Activated CD4-positive, CD25-positive, alpha-beta regulatory T cell treated with anti-CD3 and anti-CD28 coated beads, Interleukin-2, amount 50 U/mL, for 16 hours (primary cell): ENCODE results near the gene ARHGAP23.
"Not testable (repeated sequence)": the region's sequence is repeated elsewhere in the genome, so short reads cannot be mapped to it uniquely, and the experiment has no call there.

Source experiments
- DNase-seq: peaks from one replicate; pipeline ENCODE4 v3.0.0-alpha.2; 2020; ENCODE audit warnings: low read depth, low spot score

Gene ARHGAP23

DNA sequence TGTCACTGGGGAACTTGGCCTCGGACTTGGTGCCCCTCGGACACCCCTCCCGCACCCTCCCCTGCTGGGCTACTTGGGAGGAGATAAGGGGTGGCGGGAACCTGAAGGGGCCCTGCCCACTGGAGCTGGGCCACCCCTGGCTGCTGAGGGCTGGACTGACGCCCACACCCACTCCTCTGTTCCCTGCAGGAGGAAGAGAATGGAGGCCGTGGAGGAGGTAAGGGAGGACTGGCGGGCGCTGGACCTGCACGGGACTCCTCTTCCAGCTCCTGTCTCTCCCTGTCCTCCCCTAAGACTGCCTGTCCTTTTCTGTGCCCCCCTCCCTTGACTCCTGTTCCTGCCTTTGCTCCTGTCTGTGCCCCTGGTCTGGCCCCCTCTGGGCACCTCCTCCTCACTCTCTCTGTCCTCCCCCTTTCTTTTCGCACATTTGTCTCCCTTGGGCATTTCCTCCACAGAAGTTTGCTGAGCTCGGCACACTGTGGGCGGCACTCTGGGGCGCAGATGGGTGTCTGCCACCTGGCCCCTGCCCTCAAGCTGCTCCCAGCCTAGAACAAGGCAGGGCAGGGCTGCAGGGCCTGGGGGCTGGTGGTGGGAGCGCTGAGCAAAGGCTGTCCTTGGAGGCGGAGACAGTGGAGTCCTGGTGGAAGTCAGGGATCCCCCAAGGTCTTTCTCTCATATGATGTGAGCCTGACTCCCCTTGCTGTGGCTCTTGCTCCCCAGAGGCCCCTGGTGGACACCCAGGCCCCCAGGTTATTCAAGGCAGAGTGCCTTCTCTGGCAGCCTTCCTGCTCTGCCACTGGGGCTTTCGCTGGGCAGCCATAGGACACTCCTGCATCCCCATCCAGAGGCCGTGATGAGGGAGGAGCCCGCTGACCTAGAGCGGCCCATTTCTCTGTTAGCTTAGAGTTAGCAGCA lies 32.7 kb downstream of the ARHGAP23 start:
- DNase-seq, result no peak

DNA sequence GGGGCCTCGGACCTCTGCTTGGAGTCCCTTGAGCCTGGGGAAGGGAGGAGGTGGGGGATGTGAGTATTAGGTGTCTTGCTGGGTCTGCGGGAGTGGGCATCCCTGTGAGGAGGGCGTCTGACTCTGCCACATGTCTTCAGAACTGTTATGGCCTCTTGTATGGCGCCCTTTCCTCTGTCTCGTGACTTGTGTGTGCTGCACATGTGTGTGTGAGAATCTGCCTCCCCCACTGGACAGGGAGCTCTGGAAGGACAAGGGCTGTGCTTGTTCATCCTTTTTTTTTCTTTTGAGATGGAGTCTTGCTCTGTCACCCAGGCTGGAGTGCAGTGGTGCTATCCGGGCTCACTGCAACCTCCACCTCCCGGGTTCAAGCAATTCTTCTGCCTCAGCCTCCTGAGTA lies 33.4 kb downstream of the ARHGAP23 start:
- no peak for DNase-seq

DNA sequence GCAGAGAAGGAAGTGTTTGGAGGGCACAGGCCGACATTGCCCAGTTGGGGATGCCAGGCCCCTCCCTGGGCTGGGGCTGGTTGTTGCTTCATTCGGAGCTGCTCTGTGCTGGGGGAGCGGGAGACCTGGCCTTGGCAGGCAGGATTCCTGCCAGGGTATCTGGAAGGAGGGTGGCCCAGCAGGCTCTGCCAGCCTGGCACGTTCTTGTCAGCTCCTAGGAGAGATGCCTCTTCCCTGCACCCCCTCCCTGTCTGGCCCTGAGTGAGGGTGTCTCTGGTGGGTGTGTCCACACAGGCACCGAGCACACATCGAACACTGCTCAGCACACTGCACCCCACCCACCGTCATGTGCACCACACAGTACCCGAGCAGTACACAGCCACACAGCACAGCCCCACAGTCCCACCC lies 35.2 kb downstream of the ARHGAP23 start:
- no peak for DNase-seq

DNA sequence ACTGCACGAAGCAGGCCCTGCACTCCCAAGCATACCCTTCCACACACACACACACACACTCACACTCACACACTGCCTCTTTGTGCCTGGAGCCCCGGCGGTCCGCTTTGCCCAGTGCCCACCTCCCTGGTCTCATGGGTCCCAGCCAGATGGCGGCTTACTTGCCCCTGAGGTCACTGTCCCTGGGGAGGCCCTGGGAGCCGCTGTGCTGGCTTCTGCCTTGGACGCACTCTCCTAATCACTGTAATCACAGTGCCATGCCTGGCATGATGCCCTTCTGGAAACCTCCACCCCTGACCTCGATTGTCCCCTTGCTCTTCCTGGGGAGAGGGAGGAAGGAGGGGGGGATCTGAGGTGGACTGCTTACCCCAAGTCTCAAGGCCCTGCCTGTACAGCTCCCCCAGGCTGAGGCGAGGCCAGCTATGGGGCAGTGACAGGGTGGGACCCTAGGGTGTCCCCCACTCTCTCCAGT lies 36.0 kb downstream of the ARHGAP23 start:
- no peak for DNase-seq

DNA sequence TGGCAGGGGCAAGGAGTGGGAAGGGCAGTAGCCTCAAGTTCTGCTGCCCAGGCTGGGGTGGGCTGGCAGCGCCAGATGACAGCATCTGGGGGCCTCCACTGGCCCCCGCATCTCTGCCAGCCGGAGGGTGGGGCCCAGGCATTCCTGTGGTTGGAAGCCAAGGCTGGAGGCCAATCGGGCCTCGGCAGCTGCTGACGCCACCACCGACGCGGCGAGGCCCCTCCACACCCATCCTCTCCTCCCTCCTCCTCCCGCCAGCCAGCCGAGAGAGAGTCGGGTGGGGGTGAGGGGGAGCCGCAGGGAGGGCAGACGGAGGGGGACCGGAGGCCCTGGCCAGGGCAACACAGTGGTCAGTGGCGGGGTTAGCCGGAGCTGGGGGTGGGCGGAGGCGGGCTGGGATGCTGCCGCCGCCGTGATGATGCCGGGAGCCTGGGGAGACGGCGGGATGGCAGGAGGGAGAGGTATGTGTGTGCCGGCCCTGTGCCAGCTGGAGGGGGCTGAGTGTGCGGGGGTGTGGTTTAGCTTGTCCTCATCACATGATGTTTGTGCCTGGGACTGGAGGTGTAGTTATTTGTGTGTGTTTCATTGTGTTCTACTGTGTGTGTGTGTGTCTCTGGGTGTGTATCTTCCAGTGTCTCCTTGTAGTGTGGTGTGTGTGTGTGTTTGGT lies 36.6 kb downstream of the ARHGAP23 start:
- DNase-seq, result no peak

DNA sequence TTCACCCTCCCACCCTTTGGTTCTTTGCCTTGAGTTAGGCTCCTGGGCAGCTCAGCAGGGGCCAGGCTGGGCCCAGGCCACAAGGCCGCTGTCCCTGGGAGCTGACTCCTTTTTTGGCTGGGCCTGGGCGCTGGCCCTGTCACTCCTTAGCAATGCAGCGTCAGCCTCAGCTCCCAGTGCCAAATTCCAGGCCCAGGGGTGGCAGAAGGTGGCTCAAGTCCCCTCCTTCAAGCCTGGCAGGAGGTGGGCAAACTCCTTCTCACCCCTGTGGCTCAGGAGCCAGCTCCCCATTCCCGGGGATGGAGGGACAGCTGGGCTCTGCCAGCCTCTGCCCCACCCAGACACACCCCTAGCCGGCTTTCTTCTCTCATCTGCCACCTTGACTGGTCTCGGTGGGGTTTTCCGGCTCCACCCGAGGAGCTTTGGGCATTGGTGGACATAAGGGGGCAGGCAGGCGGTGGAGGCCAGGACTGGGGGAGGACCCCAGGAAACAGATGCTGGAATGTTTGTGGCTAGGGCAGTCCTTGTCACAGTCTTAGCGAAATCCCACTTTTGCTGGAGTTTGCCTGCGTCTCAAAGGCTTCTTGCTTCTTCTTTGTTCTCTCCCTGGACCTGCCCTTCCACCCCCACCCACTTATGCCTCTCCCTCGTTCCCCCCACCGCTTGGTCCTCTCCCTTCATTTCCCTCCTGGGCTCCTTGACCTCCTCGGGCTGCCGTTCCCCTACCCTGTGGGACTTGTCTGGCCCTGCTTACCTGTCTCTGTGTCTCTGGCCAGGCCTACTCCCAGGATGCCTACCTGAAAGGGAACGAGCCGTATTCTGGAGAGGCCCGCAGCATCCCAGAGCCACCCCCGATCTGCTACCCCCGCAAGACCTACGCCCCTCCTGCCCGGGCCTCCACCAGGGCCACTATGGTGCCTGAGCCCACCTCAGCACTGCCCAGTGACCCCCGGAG lies 37.4 kb downstream of the ARHGAP23 start:
- DNase-seq, result no peak

DNA sequence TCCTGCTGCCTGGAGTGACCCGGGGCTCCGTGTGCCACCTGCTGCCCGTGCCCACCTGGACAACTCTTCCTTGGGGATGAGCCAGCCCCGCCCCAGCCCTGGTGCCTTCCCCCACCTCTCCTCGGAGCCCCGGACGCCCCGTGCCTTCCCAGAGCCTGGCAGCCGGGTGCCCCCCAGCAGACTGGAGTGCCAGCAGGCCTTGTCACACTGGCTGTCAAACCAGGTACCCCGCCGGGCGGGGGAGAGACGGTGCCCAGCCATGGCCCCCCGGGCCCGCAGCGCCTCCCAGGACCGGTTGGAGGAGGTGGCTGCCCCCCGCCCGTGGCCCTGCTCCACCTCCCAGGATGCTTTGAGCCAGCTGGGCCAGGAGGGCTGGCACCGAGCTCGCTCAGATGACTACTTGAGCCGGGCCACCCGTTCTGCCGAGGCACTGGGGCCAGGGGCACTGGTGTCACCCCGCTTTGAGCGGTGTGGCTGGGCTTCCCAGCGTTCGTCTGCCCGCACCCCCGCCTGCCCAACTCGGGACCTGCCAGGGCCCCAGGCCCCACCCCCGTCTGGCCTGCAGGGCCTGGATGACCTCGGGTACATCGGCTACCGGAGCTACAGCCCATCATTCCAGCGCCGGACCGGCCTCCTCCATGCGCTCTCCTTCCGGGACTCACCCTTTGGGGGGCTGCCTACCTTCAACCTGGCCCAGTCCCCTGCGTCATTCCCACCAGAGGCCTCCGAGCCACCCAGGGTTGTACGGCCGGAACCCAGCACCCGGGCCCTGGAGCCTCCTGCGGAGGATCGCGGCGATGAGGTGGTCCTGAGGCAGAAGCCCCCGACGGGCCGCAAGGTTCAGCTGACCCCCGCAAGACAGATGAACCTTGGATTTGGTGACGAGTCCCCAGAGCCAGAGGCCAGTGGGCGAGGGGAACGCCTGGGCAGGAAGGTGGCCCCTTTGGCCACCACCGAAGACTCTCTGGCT lies 38.4 kb downstream of the ARHGAP23 start:
- DNase-seq, result no peak

DNA sequence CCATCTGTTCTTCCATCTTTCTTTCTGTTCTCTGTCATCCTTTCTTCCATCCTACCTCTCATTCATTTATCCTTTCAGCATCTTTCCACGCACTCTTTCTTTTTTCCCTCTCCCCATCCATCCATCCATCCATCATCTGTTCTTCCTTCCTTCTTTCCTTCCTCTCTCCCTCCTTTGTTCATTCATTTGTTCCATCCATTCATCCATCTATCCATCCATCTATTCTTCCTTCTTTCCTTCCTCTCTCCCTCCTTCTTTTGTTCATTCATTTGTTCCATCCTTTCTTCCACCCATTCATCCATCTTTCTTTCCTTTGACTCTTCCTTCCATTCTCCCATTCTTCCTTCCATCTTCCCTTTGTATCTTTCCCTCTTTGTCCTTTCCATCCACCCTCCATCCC lies 39.2 kb downstream of the ARHGAP23 start:
- no peak for DNase-seq

DNA sequence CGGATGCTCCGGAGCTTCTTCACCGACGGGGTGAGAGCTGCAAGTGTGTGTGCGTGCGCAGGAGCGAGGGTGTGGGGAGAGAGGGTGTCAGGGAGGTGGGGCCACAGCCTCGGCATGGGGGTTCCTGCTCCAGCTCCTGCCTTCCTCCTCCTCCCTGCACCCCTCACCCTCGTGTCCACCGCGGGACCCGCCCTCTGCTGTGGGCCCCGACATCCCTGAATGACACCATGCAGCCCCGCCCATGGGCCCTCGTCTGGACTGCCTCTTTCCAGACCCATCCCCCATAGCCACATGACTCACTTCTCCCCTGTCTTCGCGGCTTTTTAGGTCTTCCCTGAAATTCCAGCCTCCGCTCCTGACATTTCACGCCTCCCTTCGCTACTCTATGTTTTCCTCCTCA lies 41.6 kb downstream of the ARHGAP23 start:
- no peak for DNase-seq

DNA sequence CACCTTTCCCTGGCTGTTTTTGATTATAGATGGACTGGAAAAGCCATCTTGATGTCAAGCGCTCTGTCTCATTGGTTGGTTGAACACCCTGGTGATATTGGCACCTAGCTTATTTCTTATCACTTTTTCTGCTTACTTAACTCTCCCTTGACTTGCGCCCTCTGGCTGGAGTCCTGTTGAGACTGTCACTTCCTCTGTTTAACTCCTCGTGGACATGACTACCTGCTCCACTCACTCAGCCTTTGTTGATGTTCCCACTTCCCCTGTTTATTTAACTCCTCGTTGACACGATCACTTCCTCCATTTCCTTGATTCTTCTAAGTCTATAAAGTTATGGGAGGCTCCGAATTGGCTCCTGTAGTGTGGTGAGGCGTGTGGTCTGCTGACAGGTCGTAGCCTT lies 43.0 kb downstream of the ARHGAP23 start:
- not testable (repeated sequence) for DNase-seq

DNA sequence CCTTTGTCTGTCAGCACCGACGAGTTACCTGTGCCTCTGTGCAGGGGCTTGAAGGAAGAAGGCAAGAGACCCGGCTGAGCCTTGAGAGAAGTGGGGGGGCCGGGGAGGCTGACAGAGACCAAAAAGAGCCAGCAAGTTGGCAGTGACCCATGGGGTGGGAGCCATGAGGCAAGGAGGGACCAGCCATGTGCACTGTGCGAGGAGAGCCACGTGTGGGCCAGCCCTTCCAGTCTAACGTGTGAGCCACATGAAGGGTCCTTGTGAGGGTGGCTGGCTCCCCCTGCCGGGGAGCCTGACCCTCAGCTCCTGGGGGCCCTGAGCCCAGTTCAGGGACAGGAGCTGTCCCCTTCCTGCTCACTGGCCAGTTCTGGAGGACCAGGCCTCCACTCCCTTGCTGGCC lies 46.4 kb downstream of the ARHGAP23 start:
- DNase-seq, result not testable (repeated sequence)

DNA sequence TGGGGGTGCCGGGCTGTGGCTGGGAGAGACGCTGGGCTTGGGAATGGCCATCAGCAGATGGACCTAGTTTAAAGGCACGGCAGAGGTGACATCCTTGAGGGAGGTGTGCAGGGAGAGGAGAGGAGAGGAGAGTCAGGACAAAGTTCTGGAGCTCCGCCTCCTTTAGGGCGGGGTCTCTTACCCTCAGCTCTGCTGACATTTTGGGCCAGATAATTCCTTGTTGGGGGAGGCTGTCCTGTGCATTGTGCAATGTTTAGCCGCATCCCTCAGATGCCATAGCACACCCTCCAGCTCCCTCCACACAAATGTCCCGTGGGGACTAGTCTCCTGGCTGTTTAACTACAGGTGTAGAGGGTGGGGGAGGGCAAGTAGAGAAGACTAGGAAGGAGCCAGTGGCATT lies 48.3 kb downstream of the ARHGAP23 start:
- DNase-seq, result no peak

DNA sequence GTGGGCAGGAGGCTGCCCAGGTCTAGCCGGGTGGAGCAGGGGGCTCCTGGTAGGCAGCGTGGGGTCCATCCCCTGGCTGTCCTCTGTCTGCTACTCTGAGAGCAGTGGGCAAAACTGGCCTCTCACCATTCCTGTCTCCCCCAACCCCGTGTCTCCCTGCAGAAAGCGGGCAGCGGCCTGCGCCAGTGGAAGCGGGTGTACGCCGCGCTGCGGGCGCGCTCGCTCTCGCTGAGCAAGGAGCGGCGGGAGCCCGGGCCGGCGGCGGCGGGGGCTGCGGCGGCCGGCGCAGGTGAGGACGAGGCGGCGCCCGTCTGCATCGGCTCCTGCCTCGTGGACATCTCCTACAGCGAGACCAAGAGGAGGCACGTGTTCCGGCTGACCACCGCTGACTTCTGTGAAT lies 49.2 kb downstream of the ARHGAP23 start:
- not testable (repeated sequence) for DNase-seq

DNA sequence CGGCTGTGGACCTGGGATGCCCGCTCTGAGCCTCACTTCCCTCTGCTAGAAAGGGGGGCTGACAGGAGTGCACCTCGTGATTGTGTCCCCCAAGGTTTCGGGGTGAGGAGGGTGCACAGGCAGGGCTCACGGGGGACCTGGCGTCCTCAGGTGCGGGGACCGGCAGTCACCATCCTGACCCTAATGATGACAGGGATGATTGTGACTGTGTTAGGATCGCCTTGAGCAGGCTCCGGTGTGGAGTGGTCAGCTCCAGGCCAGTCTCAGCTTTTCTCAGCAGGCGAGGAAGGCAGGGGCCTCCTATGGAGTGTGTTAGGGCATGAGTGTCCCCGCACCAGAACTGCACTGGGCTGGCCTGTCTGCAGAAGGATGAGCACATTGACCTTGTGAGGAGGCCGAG lies 49.7 kb downstream of the ARHGAP23 start:
- not testable (repeated sequence) for DNase-seq

DNA sequence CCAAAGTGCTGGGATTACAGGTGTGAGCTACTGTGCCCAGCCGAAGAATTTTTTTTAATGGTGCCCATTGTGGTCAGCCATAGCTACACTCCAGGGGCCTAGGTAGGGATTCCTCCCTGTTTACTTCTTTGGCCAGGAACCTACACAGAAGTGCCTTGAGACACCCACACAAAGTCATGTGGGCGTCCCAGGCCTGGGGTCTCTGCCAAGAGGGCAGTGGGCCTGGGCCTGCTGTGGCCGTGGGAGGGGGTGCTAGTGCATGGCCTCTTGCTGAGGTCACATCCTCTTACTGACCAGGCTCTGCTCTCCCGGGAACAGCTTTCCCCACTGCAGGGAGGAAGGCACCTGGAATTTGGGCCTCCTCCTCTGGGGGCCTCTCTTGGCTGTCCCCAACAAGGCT lies 50.4 kb downstream of the ARHGAP23 start:
- DNase-seq, result not testable (repeated sequence)

DNA sequence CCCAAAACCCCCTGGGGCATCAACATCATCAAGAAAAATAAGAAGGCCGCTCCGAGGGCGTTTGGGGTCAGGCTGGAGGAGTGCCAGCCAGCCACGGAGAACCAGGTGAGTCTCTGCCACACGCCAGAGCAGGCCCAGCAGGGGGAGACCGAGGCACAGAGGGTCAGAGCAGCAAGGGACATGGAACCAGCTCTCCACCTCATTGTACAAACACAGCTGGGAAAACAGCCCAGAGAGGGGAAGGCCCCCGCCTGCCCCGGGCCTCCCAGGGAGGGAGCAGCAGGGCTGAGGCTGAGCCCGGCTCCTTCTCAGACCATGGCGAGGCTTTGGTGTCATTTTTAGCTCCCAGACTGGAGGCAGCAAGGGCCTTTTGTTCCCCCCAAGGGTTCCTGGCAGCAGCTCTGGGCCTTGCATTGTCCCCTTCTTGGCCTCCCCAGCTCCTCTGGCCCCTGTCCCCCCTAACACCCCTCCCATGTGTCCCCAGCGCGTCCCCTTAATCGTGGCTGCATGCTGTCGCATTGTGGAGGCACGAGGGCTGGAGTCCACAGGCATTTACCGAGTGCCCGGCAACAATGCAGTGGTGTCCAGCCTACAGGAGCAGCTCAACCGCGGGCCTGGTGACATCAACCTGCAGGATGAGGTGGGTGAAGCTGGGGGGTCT lies 53.9 kb downstream of the ARHGAP23 start:
- not testable (repeated sequence) for DNase-seq

DNA sequence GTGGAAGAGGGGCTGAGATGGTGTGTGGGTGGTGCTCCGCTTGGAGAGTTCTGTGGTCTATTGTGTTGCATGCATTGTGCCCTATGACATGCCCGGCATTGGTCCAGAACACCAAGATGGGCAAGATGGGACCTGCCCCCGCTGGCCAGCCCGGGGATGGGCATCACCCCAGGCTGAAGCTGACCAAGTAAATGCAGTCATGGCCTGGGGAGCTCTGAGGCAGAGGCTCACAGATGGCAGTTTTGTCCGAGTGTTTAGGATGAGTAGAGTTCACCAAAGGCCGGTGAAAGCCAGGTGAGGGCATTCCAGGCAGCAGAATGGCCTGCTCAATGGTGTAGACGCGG lies 54.4 kb downstream of the ARHGAP23 start:
- DNase-seq, result not testable (repeated sequence)

DNA sequence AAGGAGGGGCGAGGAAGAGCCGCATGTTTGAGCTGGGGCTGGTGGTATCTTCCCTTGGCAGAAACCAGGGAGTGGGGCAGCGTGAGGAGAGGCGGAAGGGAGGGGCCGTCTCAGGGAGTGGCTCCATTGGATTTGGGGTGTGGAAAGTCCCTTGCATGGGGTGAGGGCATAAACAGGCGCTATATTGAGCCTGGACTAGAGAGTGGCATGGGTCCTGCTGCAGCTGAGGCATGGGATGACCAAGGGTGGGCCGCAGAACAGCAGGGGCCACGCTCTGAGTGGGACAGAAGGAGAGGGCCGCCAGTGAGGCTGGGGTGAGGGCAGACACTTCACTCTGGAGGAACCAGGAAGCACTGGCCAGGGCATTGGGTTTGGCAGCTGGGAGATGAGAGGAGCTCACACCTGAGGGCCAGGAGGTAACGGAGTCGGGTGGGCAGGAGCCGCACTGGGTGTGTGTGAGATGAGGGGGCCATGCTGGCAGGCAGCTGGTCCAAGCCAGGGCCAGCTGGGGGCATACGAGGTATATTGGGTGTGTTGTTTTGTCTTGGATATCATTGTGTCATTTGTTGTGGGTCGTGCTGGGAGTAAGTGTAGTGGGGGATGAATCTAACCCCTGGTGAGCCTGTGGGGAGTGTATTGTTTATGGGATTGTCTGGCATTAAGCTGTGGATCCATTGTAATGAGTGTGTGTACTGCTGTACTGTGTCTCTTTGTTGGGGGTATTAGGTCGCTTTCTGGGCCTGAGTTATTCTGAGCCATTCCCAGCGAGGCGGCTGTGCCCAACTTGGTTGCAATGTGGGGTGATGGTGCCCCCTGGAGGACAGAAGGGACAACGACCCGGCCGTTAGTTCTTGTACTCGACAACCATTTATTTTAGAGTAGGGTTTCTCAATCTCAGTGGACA lies 56.2 kb downstream of the ARHGAP23 start:
- DNase-seq, result peak; percentile 27

DNA sequence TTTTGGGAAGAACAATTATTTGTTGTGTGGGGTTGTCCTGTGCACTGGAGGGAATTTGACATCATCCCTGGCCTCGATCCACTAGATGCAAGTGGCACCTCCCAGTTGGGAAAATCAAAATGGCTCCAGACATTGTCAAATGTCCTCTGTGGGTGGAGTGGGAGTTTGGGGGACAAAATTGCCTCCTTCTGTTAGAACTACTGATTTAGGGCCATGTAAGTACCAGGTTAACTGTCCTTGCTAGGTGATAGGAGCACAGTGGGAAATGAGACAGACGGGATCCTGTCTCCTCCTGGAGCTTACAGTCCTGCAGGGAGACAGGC lies 56.8 kb downstream of the ARHGAP23 start:
- no peak for DNase-seq
